Lung (tissue), 12 donors: ENCODE data around the gene ARL5C. TPM values are rescaled to one million over a fixed set of nuclear protein-coding genes. Genes with fewer than 3 reads are reported as not detected.

Experiments
- ATAC-seq: fragments of 200-7000 bp; cut with Tn5 transposase; one replicate; pipeline ENCODE4 v1.9.1; 2020; ENCODE audit warnings: moderate number of reproducible peaks; ENCODE audit not compliant: insufficient read depth, low FRiP score
- DNase-seq, 3 donors: peaks; one replicate each; pipeline ENCODE4 v3.0.0-alpha.2; 2013 to 2017
- H3K27ac ChIP-seq, 2 donors: one replicate each; pipeline ENCODE4 v1.5.1; 2013; ENCODE audit warnings: mild to moderate bottlenecking in 2 of 2, moderate library complexity in 2 of 2, control low read depth in 1 of 2, inconsistent platforms in 1 of 2, low read depth in 1 of 2, low read length in 1 of 2
- H3K27me3 ChIP-seq, 3 donors: one replicate each; pipeline ENCODE4 v1.5.1; 2013; ENCODE audit warnings: low read length in 2 of 3; ENCODE audit not compliant: control insufficient read depth in 3 of 3, insufficient read depth in 3 of 3
- H3K36me3 ChIP-seq, 4 donors: one replicate each; pipeline ENCODE4 v1.5.1; 2013; ENCODE audit warnings: low read length in 4 of 4, mild to moderate bottlenecking in 1 of 4, moderate library complexity in 1 of 4; ENCODE audit not compliant: control insufficient read depth in 4 of 4, insufficient read depth in 4 of 4
- H3K4me1 ChIP-seq, 5 donors: one replicate each; pipeline ENCODE4 v1.5.1; 2013; ENCODE audit warnings: low read length in 5 of 5, mild to moderate bottlenecking in 2 of 5, moderate library complexity in 1 of 5; ENCODE audit not compliant: control insufficient read depth in 5 of 5, insufficient read depth in 5 of 5
- H3K4me3 ChIP-seq: one replicate; pipeline ENCODE4 v1.5.1; 2013; ENCODE audit warnings: mild to moderate bottlenecking, control low read depth, moderate library complexity
- H3K9ac ChIP-seq, 2 donors: one replicate each; pipeline ENCODE4 v1.5.1; 2013; ENCODE audit warnings: low read length in 2 of 2, control low read depth in 1 of 2; ENCODE audit not compliant: insufficient read depth in 1 of 2
- H3K9me3 ChIP-seq, 4 donors: one replicate each; pipeline ENCODE4 v1.5.1; 2013; ENCODE audit warnings: low read length in 3 of 4, mild to moderate bottlenecking in 1 of 4, moderate library complexity in 1 of 4; ENCODE audit not compliant: control insufficient read depth in 4 of 4, insufficient read depth in 3 of 4
- CTCF ChIP-seq: IDR thresholded peaks from 2 replicates; pipeline ENCODE4 v1.5.1; 2012; ENCODE audit warnings: mild to moderate bottlenecking; ENCODE audit errors: control extremely low read depth, extremely low read depth
- WGBS, 2 donors: extraction: QIAGEN DNeasy Blood & Tissue Kit; methylation state at CpG; one replicate each; pipeline ENCODE4 v1.1.7; 2013; 5-methylcytosine and 5-hydroxymethylcytosine counted together
- polyA plus RNA-seq, 2 donors: library from polyadenylated mRNA; stranded (reverse); fragments of 200-250 nt; gene quantifications; one replicate each; pipeline ENCODE4 v1.2.1, GENCODE V29; 2013
- total RNA-seq, 2 donors: library from RNA; depleted of rRNA in 1 of 2; stranded (reverse); fragments of >200 nt in 1 of 2; gene quantifications; one replicate each; pipeline ENCODE4 v1.2.1, GENCODE V29; 2014 to 2021
- donor health status: control.
- donor health status: control.
- donor health status: Bipolar disorder and iron deficiency.
- donor health status: healthy.
- donor health status: DM: yes; HTN: yes; CAD: no.

The ARL5C gene
- total and polyA plus RNA-seq, 4 donors: not detected

- 52 to 55% methylated on average over 2 of the region's 2 CpGs for WGBS, 2 donors
- ATAC-seq (no peak), DNase-seq (no peak)
- Histone ChIP-seq H3K27ac (no peak overlapping the region), H3K4me3 (no peak overlapping the region), H3K4me1 (peaks cover 0 to 18% (median 0%) of the 10 kb centered on the region in 5 donors), H3K27me3 (peaks cover 0 to 7% (median 5%) of the 10 kb centered on the region in 3 donors), H3K36me3 (no peaks in the 10 kb centered on the region), H3K9ac (no peak overlapping the region), H3K9me3 (no peaks in the 10 kb centered on the region)
- no peak for TF ChIP-seq CTCF
Observed at GRCh38 chr17:39155654-39156053, 10.3 kb downstream of the ARL5C start.

- Histone ChIP-seq H3K9me3 (no peaks in the 10 kb centered on the region), H3K4me1 (peaks cover 0 to 18% (median 0%) of the 10 kb centered on the region in 5 donors), H3K27me3 (peaks cover 0 to 19% (median 8%) of the 10 kb centered on the region in 3 donors), H3K36me3 (no peaks in the 10 kb centered on the region), H3K4me3 (peak overlapping the region; percentile 43), H3K9ac (peak overlapping the region in 1 of 2 donors; percentile 85), H3K27ac (peak overlapping the region; percentile 71 to 82)
- ATAC-seq (peak; percentile 73), DNase-seq (peak; percentile 96 to 97 (median 97))
- TF ChIP-seq CTCF: no peak
- 0% methylated on average over 16 of the region's 16 CpGs for whole genome bisulfite sequencing, 2 donors
Observed at GRCh38 chr17:39153599-39154051, 12.3 kb downstream of the ARL5C start.

- H3K36me3 ChIP-seq: no peaks in the 10 kb centered on the region
- H3K9me3 ChIP-seq: no peaks in the 10 kb centered on the region
- WGBS, 2 donors: 11 to 16% methylated on average over 25 of the region's 25 CpGs
- ATAC-seq: no peak
- peaks cover 0 to 18% (median 0%) of the 10 kb centered on the region in 5 donors for H3K4me1 ChIP-seq
- no peak for DNase-seq
- peaks cover 0 to 22% (median 8%) of the 10 kb centered on the region in 3 donors for H3K27me3 ChIP-seq
- no peak overlapping the region for H3K27ac ChIP-seq
- TF ChIP-seq CTCF: no peak
- H3K9ac ChIP-seq: no peak overlapping the region
- peak overlapping the region; percentile 16 for H3K4me3 ChIP-seq
Observed at GRCh38 chr17:39151943-39152818, 13.8 kb downstream of the ARL5C start.
